Astrocyte of the cerebellum (primary cell): ENCODE data around the gene MCMBP.
"Not testable (repeated sequence)": the region's sequence is repeated elsewhere in the genome, so short reads cannot be mapped to it uniquely, and the experiment has no call there.

Source experiments
- DNase-seq: peaks from one replicate; pipeline ENCODE4 v3.0.0-alpha.2; 2011; ENCODE audit warnings: low read depth
- H3K4me3 ChIP-seq: 2 replicates; pipeline ENCODE4 v1.5.1; 2011; ENCODE audit warnings: mild to moderate bottlenecking, low read depth, low read length, moderate library complexity
- CTCF ChIP-seq: IDR thresholded peaks from 2 replicates; pipeline ENCODE4 v1.5.1; 2012; ENCODE audit warnings: low read length, low read depth, moderate library complexity, mild to moderate bottlenecking; ENCODE audit errors: missing control alignments
- in situ Hi-C: cut with HindIII; loops from 2 replicates; pipeline ENCODE4 v1.10.0; 2017; ENCODE audit warnings: low sequenced_read_pairs

The MCMBP gene

GRCh38 chr10:119805702-119806230 is 66.9 kb downstream of the MCMBP start:
- no peak for DNase-seq
- no peak for TF ChIP-seq CTCF
- no peak overlapping the region for H3K4me3 ChIP-seq
- in situ Hi-C loops, result no loop called here

- TF ChIP-seq CTCF, result no peak
- in situ Hi-C loops, result no loop called here
- H3K4me3 ChIP-seq, result no peak overlapping the region
- no peak for DNase-seq
Observed at GRCh38 chr10:119803264-119803663, 69.4 kb downstream of the MCMBP start.

- in situ Hi-C loops, result no loop called here
- no peak for DNase-seq
- no peak overlapping the region for H3K4me3 ChIP-seq
- no peak for TF ChIP-seq CTCF
Observed at GRCh38 chr10:119801998-119802538, 70.6 kb downstream of the MCMBP start.

- DNase-seq, result no peak
- in situ Hi-C loops, result no loop called here
- no peak overlapping the region for H3K4me3 ChIP-seq
- TF ChIP-seq CTCF, result no peak
Observed at GRCh38 chr10:119801176-119801575, 71.5 kb downstream of the MCMBP start.

GRCh38 chr10:119796039-119796438 is 76.6 kb downstream of the MCMBP start:
- H3K4me3 ChIP-seq, result no peak overlapping the region
- DNase-seq, result no peak
- in situ Hi-C loops, result no loop called here
- TF ChIP-seq CTCF, result no peak

GRCh38 chr10:119795101-119795500 is 77.5 kb downstream of the MCMBP start:
- H3K4me3 ChIP-seq, DNase-seq, in situ Hi-C loops: not testable (repeated sequence)

- no peak overlapping the region for H3K4me3 ChIP-seq
- TF ChIP-seq CTCF, result no peak
- peak; percentile 84 for DNase-seq
- in situ Hi-C loops, result no loop called here
Observed at GRCh38 chr10:119786117-119786769, 86.4 kb downstream of the MCMBP start.
